GM18526 (cell line): Measurements from ENCODE around the gene EZR.

Source experiments
- POLR2A ChIP-seq: IDR thresholded peaks from 3 replicates; pipeline ENCODE4 v1.6.1; 2011; ENCODE audit not compliant: insufficient read length; ENCODE audit errors: extremely low read depth

Gene EZR

DNA sequence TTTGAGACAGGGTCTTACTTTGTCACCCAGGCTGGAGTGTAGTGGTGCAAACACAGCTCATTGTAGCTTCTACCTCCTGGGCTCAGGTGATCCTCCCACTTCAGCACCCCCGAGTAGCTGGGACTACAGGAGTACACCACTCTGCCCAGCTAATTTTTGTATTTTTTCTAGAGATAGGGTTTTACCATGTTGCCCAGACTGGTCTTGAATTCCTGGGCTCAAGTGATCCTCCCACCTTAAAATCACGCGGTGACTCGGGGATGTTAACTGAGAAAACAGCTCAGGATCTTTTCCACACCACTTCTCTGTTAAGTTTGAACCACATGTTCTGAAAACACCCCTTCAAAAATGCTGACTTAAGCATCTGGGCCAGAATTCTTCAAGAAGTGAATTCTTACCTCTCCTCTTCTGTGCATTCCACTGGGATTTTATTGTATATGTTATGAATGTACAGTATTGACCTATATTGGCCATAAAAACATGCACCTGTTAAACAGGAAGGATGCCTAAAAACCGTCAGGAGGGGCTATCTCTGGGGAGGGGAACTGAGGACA, 96.9 kb downstream of the EZR start:
- no peak for TF ChIP-seq POLR2A

DNA sequence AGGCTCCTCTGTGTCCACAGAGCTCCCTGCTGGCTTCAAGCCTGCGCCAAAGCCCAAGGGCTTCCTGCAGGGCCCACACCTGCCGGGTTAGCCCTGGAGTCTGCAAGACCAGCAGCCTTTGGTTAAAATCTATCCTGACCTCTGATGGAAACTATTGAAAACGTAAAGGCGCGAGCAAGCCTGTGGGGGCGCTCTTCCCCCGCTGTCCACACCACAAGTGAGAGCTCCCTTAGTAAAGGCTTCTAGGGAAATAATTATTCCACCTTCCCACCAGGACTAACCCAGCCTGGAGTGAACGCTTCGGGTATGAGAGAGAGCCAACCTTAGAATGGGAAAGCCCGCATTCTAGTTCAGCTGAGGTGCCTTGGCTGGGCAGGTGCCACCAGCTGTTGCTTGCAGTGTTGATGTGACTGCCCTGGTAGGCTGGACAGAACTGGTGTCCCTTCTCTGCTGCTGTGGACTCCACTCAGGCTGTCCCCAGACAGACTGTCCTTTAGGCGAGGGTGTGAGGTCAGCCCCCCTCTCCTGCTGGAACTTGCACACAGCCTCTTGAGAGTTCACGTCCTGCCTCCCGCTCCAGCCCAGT, 100.6 kb downstream of the EZR start:
- TF ChIP-seq POLR2A = no peak

DNA sequence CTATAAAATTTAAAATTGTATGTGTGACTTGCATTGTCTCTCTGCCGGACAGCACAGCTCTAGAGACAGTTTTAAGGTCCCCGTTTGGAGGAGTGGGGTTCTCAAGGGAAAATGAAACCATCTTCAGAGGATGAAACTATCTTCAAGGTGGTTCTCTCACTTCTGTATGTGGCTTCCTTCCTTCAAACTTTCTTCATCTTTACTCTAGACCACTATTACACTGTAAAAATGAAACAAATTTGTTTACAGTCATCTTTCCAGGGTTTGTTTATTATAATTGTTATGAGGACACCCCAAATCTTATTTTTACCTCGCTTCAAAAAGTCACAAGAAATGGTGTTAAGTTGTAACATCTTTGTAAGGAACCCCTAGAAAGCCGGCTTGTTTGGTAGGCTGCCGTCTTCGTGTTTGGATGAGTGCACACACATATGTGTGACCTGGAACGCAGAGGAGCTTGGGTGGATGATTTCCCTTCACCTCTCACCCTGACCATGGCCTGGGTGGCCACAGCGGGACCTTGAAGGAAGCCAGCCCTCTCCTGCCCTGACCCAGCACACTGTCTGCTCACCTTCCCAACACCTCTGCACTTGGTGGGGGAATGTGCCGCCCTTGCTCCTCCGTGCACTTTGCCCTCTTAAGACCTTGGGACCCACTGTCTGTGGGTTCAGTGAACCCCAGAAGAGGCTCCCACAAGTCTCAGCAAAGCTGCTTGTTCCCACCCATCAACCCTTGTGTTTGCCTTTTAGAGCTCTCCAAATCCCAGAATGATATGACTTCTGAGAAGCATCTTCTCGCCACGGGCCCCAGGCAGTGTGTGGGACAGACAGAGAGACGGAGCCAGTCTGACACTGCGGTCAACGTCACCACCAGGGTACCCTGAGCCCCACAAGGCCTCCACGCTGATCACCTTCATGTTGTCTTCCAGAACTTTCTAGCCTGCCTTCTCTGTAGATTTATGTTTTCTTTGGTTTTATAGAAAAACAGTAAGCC, 101.5 kb downstream of the EZR start:
- TF ChIP-seq POLR2A = no peak
